Caco-2 (cell line): ENCODE data around the gene TMEM178A. TPM values are rescaled to one million over a fixed set of nuclear protein-coding genes. Genes with fewer than 3 reads are reported as not detected.

Experiments used
- BruUV-seq: library from RNA; stranded (reverse); fragments of 400-500 nt; replicated peaks from 2 replicates; lab custom pipeline; 2021; lab: Mats Ljungman, UMichigan
- CTCF ChIA-PET: fragments of 300-600 bp; sonication (Branson Sonifier 250); formaldehyde crosslinking; loops from one replicate; lab custom pipeline; 2022; ENCODE audit warnings: antibody characterized with exemption; lab: Charles Lee
- POLR2A ChIA-PET: fragments of 300-600 bp; sonication (Branson Sonifier 250); formaldehyde crosslinking; loops from one replicate; lab custom pipeline; 2022; ENCODE audit warnings: antibody characterized with exemption; lab: Charles Lee
- DNase-seq, 2 experiments: peaks; one replicate each; pipeline versions ENCODE4 v3.0.0 to v3.0.0-alpha.2; 2020 to 2022
- H3K27me3 ChIP-seq: replicated peaks from 2 replicates; pipeline ENCODE4 v1.6.0; 2011; ENCODE audit warnings: low read length; ENCODE audit not compliant: control insufficient read depth, insufficient read depth
- H3K36me3 ChIP-seq: 2 replicates; pipeline ENCODE4 v1.5.1; 2011; ENCODE audit warnings: low read length; ENCODE audit not compliant: control insufficient read depth, insufficient read depth
- H3K4me1 ChIP-seq: fragments of 250-450 bp; sonication (Bioruptor Pico); 2 replicates; pipeline ENCODE4 v1.5.1; 2020; ENCODE audit warnings: mild to moderate bottlenecking
- H3K4me3 ChIP-seq: 2 replicates; pipeline ENCODE4 v1.5.1; 2011; ENCODE audit warnings: low read depth, mild to moderate bottlenecking, control low read depth, low read length
- H3K9me3 ChIP-seq: fragments of 250-450 bp; sonication (Bioruptor Pico); 2 replicates; pipeline ENCODE4 v1.5.1; 2020; ENCODE audit warnings: mild to moderate bottlenecking, moderate library complexity
- H3K27ac Mint-ChIP-seq: one replicate; pipeline ENCODE4 v1.8.0; 2022; ENCODE audit warnings: mixed read lengths; ENCODE audit not compliant: unreplicated experiment
- H3K27me3 Mint-ChIP-seq: one replicate; pipeline ENCODE4 v1.8.0; 2022; ENCODE audit warnings: mixed read lengths; ENCODE audit not compliant: insufficient read depth, unreplicated experiment
- H3K36me3 Mint-ChIP-seq: one replicate; pipeline ENCODE4 v1.8.0; 2022; ENCODE audit warnings: mild to moderate bottlenecking, mixed read lengths; ENCODE audit not compliant: insufficient read depth, unreplicated experiment
- H3K4me1 Mint-ChIP-seq: one replicate; pipeline ENCODE4 v1.8.0; 2022; ENCODE audit warnings: low read depth, mixed read lengths; ENCODE audit not compliant: unreplicated experiment
- H3K4me3 Mint-ChIP-seq: one replicate; pipeline ENCODE4 v1.8.0; 2022; ENCODE audit warnings: mild to moderate bottlenecking, moderate library complexity, mixed read lengths; ENCODE audit not compliant: unreplicated experiment
- H3K9me3 Mint-ChIP-seq: one replicate; pipeline ENCODE4 v1.8.0; 2022; ENCODE audit warnings: mixed read lengths; ENCODE audit not compliant: unreplicated experiment
- intact Hi-C: fragments of 100-400 bp; cut with micrococcal nuclease; formaldehyde crosslinking; loops from one replicate; pipeline ENCODE4 v1.10.0; 2022; ENCODE audit not compliant: unreplicated experiment
- total RNA-seq: library from RNA; stranded (reverse); gene quantifications from 2 replicates; pipeline ENCODE4 v1.2.3, GENCODE V29; 2022
- TF ChIP-seq, protein P1 (sequence below), 2 experiments: fragments of 200-600 bp in 1 of 2; IDR thresholded peaks; 1 replicate in 1 of 2; 2 replicates in 1 of 2; pipeline versions ENCODE4 v1.5.1 to v1.8.0; 2011 to 2022; ENCODE audit warnings: antibody characterized with exemption in 1 of 2, control low read depth in 1 of 2, inconsistent platforms in 1 of 2, low read depth in 1 of 2, low read length in 1 of 2, mild to moderate bottlenecking in 1 of 2, moderate library complexity in 1 of 2; ENCODE audit not compliant: insufficient read depth in 1 of 2, severe bottlenecking in 1 of 2, unreplicated experiment in 1 of 2

The TMEM178A gene
- total RNA-seq, 1 experiment from 2014 or later: 0.29 TPM

DNA sequence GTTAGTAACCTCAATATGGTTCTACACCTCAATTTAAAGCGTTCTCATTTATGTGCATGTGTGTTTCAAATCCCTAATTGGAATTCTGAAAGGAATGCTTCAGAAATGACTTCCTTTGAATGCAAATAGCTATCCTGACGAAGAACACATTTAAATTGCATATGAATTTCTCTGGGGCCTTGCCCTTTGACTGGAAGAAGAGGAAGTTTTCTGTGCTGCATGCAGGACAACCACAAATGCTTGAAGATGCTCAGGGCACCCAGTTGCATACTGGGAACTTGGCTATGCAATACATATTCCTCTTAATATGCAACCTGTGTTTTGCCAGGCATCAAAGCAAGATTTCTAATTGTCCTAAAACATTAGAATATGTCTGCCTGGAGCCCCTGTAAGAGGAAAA is 55.3 kb downstream of the TMEM178A start:
- BruUV-seq: no TSS peak
- no peaks in the 10 kb centered on the region for H3K9me3 ChIP-seq
- H3K4me3 ChIP-seq: no peak overlapping the region
- intact Hi-C loops: no loop called here
- H3K36me3 ChIP-seq: no peaks in the 10 kb centered on the region
- H3K4me1 ChIP-seq: peaks cover 27% of the 10 kb centered on the region
- Mint-ChIP-seq H3K4me3 (no peak overlapping the region), H3K9me3 (no peaks in the 10 kb centered on the region), H3K27ac (no peak overlapping the region), H3K27me3 (no peaks in the 10 kb centered on the region), H3K4me1 (peaks cover 32% of the 10 kb centered on the region), H3K36me3 (no peaks in the 10 kb centered on the region)
- ChIA-PET POLR2A (no interaction called here), CTCF (no interaction called here)
- TF ChIP-seq, protein P1, sequence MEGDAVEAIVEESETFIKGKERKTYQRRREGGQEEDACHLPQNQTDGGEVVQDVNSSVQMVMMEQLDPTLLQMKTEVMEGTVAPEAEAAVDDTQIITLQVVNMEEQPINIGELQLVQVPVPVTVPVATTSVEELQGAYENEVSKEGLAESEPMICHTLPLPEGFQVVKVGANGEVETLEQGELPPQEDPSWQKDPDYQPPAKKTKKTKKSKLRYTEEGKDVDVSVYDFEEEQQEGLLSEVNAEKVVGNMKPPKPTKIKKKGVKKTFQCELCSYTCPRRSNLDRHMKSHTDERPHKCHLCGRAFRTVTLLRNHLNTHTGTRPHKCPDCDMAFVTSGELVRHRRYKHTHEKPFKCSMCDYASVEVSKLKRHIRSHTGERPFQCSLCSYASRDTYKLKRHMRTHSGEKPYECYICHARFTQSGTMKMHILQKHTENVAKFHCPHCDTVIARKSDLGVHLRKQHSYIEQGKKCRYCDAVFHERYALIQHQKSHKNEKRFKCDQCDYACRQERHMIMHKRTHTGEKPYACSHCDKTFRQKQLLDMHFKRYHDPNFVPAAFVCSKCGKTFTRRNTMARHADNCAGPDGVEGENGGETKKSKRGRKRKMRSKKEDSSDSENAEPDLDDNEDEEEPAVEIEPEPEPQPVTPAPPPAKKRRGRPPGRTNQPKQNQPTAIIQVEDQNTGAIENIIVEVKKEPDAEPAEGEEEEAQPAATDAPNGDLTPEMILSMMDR (IDR thresholded peaks at IDR 0.05; ENCODE audit: insufficient read depth in 1 of 2, low read depth in 1 of 2, low read length in 1 of 2, severe bottlenecking in 1 of 2, unreplicated experiment in 1 of 2): no peak
- no peaks in the 10 kb centered on the region for H3K27me3 ChIP-seq
- no peak for DNase-seq

DNA sequence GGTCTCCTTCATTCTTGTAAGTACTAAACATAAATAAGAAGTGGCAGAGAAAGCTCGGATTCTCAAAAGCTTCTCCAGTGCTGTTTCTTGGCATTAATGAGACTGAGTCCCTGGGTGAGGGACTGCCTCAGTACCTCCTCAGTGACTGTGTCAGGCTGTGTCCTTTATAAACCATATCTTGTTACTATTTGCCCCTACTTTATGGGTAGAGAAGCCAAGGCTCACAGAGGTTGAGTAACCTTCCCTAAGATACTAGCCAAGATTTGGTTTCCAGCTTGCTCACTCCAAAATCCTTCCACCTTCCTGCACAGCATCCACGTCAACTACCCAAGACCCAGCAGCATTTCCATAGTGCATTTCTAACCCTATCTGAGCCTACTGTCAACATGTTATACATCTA is 57.8 kb downstream of the TMEM178A start:
- ChIA-PET POLR2A (interaction anchor here (0.6 kb wide), 1 partner anchor 472 kb away, joined by 3 read pairs; no protein-coding TSS in a partner anchor), CTCF (no interaction called here)
- BruUV-seq: no TSS peak
- H3K4me1 Mint-ChIP-seq: peaks cover 32% of the 10 kb centered on the region
- Histone ChIP-seq H3K9me3 (no peaks in the 10 kb centered on the region), H3K4me3 (no peak overlapping the region), H3K27me3 (no peaks in the 10 kb centered on the region), H3K36me3 (no peaks in the 10 kb centered on the region), H3K4me1 (peaks cover 34% of the 10 kb centered on the region)
- no peak overlapping the region for H3K4me3 Mint-ChIP-seq
- intact Hi-C loops: no loop called here
- no peak for DNase-seq
- H3K36me3 Mint-ChIP-seq: no peaks in the 10 kb centered on the region
- peak overlapping the region; percentile 37 for H3K27ac Mint-ChIP-seq
- TF ChIP-seq, protein P1 (IDR thresholded peaks at IDR 0.05; ENCODE audit: insufficient read depth in 1 of 2, low read depth in 1 of 2, low read length in 1 of 2, severe bottlenecking in 1 of 2, unreplicated experiment in 1 of 2): no peak
- no peaks in the 10 kb centered on the region for H3K9me3 Mint-ChIP-seq
- H3K27me3 Mint-ChIP-seq: no peaks in the 10 kb centered on the region

DNA sequence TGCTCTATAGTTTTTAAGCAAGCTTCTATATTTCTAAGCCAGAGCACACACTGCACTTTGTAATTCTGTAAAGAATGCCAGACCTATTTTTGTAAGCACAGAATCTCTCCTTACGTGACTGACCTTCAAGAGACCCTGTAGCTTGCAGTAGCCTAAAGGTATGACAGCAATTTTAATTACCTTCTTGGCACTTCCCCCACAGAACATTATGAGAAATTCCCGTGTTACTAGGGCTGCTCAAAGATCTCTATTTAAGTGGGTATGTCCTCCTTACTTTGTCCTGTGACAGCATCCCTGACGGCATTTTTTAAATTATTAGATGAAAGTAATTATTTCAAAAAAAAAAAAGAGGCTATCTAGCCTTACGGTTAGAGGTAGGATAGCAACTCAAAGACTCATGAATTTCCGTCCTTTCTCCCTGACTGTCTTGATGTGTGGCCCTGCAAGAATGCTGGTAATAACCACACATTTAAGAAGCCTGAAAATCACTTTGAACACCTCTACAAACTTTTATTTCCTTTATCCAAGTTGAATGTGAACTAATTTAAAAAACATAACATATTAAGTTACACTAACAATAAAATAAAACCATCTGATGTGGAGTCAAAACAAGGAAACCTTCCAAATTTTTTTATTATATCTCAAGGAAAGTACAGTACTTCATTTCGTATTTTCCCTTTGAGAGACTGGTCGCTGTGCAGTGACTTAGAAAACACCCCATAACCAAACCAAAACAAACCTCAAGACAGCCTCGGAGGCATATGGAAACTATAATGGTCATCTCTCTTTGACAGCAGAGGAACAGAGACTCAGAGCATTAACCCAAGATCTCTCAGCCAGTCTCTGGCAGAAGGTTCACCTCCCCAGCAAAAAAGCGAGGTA is 58.5 kb downstream of the TMEM178A start:
- peaks cover 27% of the 10 kb centered on the region for H3K4me1 Mint-ChIP-seq
- BruUV-seq: no TSS peak
- TF ChIP-seq, protein P1 (IDR thresholded peaks at IDR 0.05; ENCODE audit: insufficient read depth in 1 of 2, low read depth in 1 of 2, low read length in 1 of 2, severe bottlenecking in 1 of 2, unreplicated experiment in 1 of 2): no peak
- Histone ChIP-seq H3K36me3 (no peaks in the 10 kb centered on the region), H3K27me3 (no peaks in the 10 kb centered on the region), H3K4me3 (no peak overlapping the region), H3K4me1 (peaks cover 34% of the 10 kb centered on the region), H3K9me3 (no peaks in the 10 kb centered on the region)
- ChIA-PET CTCF (no interaction called here), POLR2A (interaction anchor here (0.6 kb wide), 1 partner anchor 472 kb away, joined by 3 read pairs; no protein-coding TSS in a partner anchor)
- no peaks in the 10 kb centered on the region for H3K36me3 Mint-ChIP-seq
- H3K27me3 Mint-ChIP-seq: no peaks in the 10 kb centered on the region
- no peak for DNase-seq
- peak overlapping the region; percentile 37 for H3K27ac Mint-ChIP-seq
- no peak overlapping the region for H3K4me3 Mint-ChIP-seq
- no peaks in the 10 kb centered on the region for H3K9me3 Mint-ChIP-seq
- intact Hi-C loops: no loop called here
